ENCODE data around the gene GMCL2. TPM values are rescaled to one million over a fixed set of nuclear protein-coding genes. Genes with fewer than 3 reads are reported as not detected.
"Not testable (repeated sequence)": the region's sequence is repeated elsewhere in the genome, so short reads cannot be mapped to it uniquely, and the experiment has no call there.

GMCL2 gene
- total RNA-seq (2014; rRNA removed; shearing (Covaris generic)): not detected in 2 replicates

GRCh38 chr5:178187014-178187413, at the start of gene GMCL2:
Gene GMCL2 (minus strand): TSS chr5:178187371. CDS start chr5:178187299, 72 bp downstream.
- DNase-seq (ENCODE audit: low spot score): no peak

GRCh38 chr5:178236679-178237078, 49.5 kb upstream of the GMCL2 start:
- no peak for DNase-seq (ENCODE audit: low spot score)

GRCh38 chr5:178236126-178236525, 49.0 kb upstream of the GMCL2 start:
- DNase-seq (ENCODE audit: low spot score): no peak

GRCh38 chr5:178235588-178235974, 48.4 kb upstream of the GMCL2 start:
- no peak for DNase-seq (ENCODE audit: low spot score)

GRCh38 chr5:178234750-178235587, 47.8 kb upstream of the GMCL2 start:
- peak; percentile 33 for DNase-seq (ENCODE audit: low spot score)

- DNase-seq (ENCODE audit: low spot score): no peak
Measured at GRCh38 chr5:178234121-178234749, 47.1 kb upstream of the GMCL2 start.

- no peak for DNase-seq (ENCODE audit: low spot score)
Measured at GRCh38 chr5:178232920-178233429, 45.8 kb upstream of the GMCL2 start.

- DNase-seq (ENCODE audit: low spot score): peak; percentile 17
Measured at GRCh38 chr5:178232124-178232919, 45.2 kb upstream of the GMCL2 start, which contains the start of gene PHYKPL. Gene PHYKPL (minus strand): TSS chr5:178232802. CDS start chr5:178232550, 252 bp downstream.

- no peak for DNase-seq (ENCODE audit: low spot score)
Measured at GRCh38 chr5:178231539-178232123, 44.5 kb upstream of the GMCL2 start.

- DNase-seq (ENCODE audit: low spot score): no peak
Measured at GRCh38 chr5:178230879-178231538, 43.8 kb upstream of the GMCL2 start.

GRCh38 chr5:178229861-178230260, 42.7 kb upstream of the GMCL2 start:
- no peak for DNase-seq (ENCODE audit: low spot score)

- not testable (repeated sequence) for DNase-seq (ENCODE audit: low spot score)
Measured at GRCh38 chr5:178229111-178229510, 41.9 kb upstream of the GMCL2 start.

- DNase-seq (ENCODE audit: low spot score): no peak
Measured at GRCh38 chr5:178228609-178229008, 41.4 kb upstream of the GMCL2 start.

- DNase-seq (ENCODE audit: low spot score): no peak
Measured at GRCh38 chr5:178227929-178228328, 40.8 kb upstream of the GMCL2 start.

GRCh38 chr5:178227138-178227659, 40.0 kb upstream of the GMCL2 start:
- DNase-seq (ENCODE audit: low spot score): no peak

- no peak for DNase-seq (ENCODE audit: low spot score)
Measured at GRCh38 chr5:178225174-178225573, 38.0 kb upstream of the GMCL2 start.

- no peak for DNase-seq (ENCODE audit: low spot score)
Measured at GRCh38 chr5:178224403-178224802, 37.2 kb upstream of the GMCL2 start.

GRCh38 chr5:178223828-178224335, 36.7 kb upstream of the GMCL2 start:
- no peak for DNase-seq (ENCODE audit: low spot score)

- DNase-seq (ENCODE audit: low spot score): no peak
Measured at GRCh38 chr5:178223196-178223773, 36.1 kb upstream of the GMCL2 start.

- no peak for DNase-seq (ENCODE audit: low spot score)
Measured at GRCh38 chr5:178222292-178222691, 35.1 kb upstream of the GMCL2 start.

All from A172 (cell line).